Measurements from ENCODE around the gene LSM14A.

- TF ChIP-seq, protein P1, sequence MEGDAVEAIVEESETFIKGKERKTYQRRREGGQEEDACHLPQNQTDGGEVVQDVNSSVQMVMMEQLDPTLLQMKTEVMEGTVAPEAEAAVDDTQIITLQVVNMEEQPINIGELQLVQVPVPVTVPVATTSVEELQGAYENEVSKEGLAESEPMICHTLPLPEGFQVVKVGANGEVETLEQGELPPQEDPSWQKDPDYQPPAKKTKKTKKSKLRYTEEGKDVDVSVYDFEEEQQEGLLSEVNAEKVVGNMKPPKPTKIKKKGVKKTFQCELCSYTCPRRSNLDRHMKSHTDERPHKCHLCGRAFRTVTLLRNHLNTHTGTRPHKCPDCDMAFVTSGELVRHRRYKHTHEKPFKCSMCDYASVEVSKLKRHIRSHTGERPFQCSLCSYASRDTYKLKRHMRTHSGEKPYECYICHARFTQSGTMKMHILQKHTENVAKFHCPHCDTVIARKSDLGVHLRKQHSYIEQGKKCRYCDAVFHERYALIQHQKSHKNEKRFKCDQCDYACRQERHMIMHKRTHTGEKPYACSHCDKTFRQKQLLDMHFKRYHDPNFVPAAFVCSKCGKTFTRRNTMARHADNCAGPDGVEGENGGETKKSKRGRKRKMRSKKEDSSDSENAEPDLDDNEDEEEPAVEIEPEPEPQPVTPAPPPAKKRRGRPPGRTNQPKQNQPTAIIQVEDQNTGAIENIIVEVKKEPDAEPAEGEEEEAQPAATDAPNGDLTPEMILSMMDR (IDR thresholded peaks at IDR 0.05) = no peak
- no peak for TF ChIP-seq POLR2A (IDR thresholded peaks at IDR 0.05)
Measured at GRCh38 chr19:34179066-34179465, 6.8 kb downstream of the LSM14A start.

All from Peyer's patch (tissue), 4 donors.